SK-N-SH treated with all-trans-retinoic acid at 6 μM for 48 hours (cell line): ENCODE results near the gene EIF2S3B.

Source experiments
- GLIS3 ChIP-seq: fragments of 250-450 bp; sonication (Bioruptor Pico); IDR thresholded peaks from 2 replicates; pipeline ENCODE4 v1.5.0; 2020; ENCODE audit warnings: mild to moderate bottlenecking, moderate library complexity
- ISL1 ChIP-seq: fragments of 250-450 bp; sonication (Bioruptor Pico); IDR thresholded peaks from 2 replicates; pipeline ENCODE4 v2.1.2; 2022; ENCODE audit warnings: mild to moderate bottlenecking, moderate library complexity
- OSR1 ChIP-seq: fragments of 250-450 bp; sonication (Bioruptor Pico); IDR thresholded peaks from 2 replicates; pipeline ENCODE4 v1.8.0; 2022; ENCODE audit warnings: moderate library complexity, mild to moderate bottlenecking, inconsistent platforms
- SNAI2 ChIP-seq: fragments of 250-450 bp; sonication (Bioruptor Pico); IDR thresholded peaks from 2 replicates; pipeline ENCODE4 v1.5.0; 2020; ENCODE audit warnings: mild to moderate bottlenecking, moderate library complexity
- ZFP30 ChIP-seq: fragments of 450-650 bp; formaldehyde crosslinking; IDR thresholded peaks from 2 replicates; pipeline ENCODE4 v1.5.0; 2022; ENCODE audit warnings: mild to moderate bottlenecking, moderate library complexity
- TF ChIP-seq, protein P1 (sequence below): fragments of 250-450 bp; sonication (Bioruptor Pico); IDR thresholded peaks from 2 replicates; pipeline ENCODE4 v1.5.1; 2020; ENCODE audit warnings: low read depth, mild to moderate bottlenecking, moderate library complexity

DNA sequence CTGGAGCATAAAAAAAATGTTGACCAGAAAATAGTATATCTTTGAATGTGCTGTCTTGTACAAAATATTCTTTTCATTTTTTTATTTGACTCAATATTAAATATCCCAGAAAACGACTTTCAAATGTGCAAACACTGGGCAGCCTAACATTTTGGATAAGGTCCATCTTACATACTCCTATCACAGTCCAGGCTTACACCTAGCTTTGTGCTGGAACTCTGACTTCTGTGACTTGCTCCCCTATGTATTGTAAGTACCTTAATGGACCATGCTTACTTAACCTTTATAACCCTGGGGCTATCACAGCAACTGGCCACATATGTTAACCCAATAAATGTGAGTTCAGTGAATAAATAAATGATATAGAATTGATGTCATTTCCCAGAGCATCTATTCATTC lies 7.6 kb upstream of the EIF2S3B start:
- no peak for TF ChIP-seq GLIS3 (CRISPR knock-in tag)
- no peak for TF ChIP-seq SNAI2 (CRISPR knock-in tag)
- no peak for TF ChIP-seq ISL1 (CRISPR knock-in tag)
- no peak for TF ChIP-seq OSR1
- no peak for TF ChIP-seq ZFP30 (CRISPR knock-in tag)
- TF ChIP-seq, protein P1, sequence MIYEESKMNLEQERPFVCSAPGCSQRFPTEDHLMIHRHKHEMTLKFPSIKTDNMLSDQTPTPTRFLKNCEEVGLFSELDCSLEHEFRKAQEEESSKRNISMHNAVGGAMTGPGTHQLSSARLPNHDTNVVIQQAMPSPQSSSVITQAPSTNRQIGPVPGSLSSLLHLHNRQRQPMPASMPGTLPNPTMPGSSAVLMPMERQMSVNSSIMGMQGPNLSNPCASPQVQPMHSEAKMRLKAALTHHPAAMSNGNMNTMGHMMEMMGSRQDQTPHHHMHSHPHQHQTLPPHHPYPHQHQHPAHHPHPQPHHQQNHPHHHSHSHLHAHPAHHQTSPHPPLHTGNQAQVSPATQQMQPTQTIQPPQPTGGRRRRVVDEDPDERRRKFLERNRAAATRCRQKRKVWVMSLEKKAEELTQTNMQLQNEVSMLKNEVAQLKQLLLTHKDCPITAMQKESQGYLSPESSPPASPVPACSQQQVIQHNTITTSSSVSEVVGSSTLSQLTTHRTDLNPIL (CRISPR knock-in tag): no peak
